NCI-H1930 (cell line): Measurements from ENCODE around the gene SSR4.
"Not testable (repeated sequence)": the region's sequence is repeated elsewhere in the genome, so short reads cannot be mapped to it uniquely, and the experiment has no call there.

Experiments
- DNase-seq, 2 experiments: peaks; one replicate each; lab custom pipeline; 2025; lab: John Stamatoyannopoulos, UW

SSR4 gene

DNA sequence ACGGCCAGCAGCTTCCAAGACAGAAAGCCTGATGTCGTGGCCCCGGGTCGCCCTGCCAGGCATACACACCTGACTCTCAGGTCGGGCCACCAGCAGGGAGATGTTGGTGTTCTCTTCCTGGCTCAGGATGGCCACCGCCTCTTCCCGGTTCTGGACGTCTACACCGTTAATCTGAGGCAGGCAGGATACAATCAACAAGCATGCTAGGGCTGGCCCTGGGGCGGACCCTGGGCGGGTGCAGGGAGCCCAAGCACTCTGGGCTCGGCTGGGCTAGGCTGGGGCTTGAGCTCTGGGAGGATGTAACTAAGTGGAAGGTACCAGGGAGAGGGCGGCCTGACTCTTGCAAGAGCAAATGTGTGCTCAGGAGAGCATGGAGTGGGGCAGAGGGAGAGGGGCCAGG, 11.0 kb downstream of the SSR4 start:
- no peak for DNase-seq

- no peak for DNase-seq
Observed at GRCh38 chrX:153806999-153807575, 12.6 kb downstream of the SSR4 start.

- DNase-seq: no peak
Observed at GRCh38 chrX:153807976-153808375, 13.5 kb downstream of the SSR4 start.

DNA sequence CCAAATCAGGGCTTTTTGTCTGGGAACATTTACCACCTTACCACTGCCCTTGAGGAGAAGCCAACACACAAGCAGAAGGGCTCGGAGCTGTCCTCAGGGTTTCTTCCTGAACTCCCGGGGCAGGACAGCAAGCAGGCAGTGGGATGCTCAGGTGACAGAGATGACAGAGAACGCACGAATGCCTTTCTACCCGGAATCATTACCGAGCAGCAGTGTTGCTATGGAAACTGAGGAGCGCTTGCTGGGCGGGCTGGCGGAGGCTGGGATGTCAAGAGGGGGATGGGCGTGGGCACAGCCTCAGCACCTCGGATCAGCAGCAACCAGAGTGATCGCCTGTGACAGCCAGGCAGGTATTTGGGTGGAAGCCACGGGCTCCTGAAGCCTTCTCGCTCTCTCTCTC, 17.8 kb downstream of the SSR4 start:
- DNase-seq: no peak

- DNase-seq: no peak
Observed at GRCh38 chrX:153813161-153813560, 18.7 kb downstream of the SSR4 start.

- no peak for DNase-seq
Observed at GRCh38 chrX:153814591-153815315, 20.3 kb downstream of the SSR4 start.

DNA sequence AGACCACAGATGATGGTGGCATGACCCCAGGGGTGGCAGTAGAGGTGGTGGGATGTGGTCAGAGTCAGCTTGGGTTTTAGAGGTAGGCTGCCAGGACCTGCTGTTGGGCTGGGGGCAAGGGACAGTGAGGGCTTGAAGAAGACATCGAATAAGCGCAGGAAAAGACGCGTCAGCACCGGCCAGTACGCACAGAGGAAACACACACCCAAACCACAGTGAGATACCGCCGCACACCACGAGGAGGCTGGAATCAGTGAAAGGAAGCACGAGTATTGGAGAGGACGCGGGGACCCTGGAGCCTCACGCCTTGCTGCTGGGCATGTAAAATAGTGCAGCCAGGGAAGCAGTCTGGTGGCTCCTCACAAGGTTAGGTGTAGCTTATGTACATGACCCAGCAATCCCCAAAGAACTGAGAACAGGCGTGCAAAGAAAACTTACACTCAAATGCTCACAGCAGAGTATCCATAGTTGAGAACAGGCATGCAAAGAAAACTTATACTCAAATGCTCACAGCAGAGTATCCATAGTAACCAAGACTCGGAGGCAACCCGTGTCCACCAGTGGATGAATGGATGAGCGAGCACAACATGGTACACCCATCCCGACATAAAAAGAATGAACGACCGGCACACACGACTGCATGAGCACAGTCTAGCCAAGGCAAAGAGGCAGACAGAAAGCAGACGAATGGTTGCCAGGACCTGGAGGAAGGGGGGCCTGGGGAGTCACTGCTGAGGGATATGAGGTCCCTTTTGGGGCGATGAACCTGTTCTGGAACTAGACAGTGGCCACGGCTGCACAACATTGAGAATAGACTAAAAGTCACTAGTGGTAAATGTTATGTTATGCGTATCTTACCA, 22.6 kb downstream of the SSR4 start:
- no peak for DNase-seq

- DNase-seq: not testable (repeated sequence)
Observed at GRCh38 chrX:153818064-153818463, 23.6 kb downstream of the SSR4 start.

- peak; percentile 9 to 40 for DNase-seq
Observed at GRCh38 chrX:153818571-153819383, 24.3 kb downstream of the SSR4 start.

DNA sequence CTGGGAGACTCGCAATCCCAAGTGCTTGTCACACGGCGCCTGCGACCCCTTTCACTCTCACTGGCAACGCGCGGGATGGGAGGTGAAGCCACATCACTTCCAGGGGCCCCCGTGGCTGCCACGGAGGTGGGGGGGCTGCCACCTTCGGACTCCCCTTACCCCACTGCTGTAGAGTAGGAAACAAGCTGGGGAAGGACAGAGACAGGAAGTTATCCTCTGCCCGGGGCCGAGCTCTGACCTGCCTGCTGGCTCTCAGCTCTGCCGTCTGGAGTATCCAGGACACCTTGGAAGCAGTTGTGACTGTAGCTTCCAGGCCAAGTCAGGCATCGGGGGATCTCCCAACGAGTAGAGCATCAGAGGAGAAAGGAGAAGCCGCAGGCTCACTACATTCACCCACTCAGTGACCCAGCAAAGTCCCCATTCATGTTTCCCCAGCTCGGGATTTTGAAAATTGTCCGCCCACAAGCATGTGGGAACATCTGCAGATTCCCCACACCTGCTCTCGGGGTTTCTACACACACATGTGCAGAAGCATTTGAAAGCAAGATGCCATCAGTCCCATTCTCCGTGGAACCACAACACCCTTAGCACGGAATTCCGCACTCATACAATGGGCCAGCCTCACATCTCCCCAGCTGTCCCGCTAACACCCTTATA, 25.0 kb downstream of the SSR4 start:
- DNase-seq: no peak

DNA sequence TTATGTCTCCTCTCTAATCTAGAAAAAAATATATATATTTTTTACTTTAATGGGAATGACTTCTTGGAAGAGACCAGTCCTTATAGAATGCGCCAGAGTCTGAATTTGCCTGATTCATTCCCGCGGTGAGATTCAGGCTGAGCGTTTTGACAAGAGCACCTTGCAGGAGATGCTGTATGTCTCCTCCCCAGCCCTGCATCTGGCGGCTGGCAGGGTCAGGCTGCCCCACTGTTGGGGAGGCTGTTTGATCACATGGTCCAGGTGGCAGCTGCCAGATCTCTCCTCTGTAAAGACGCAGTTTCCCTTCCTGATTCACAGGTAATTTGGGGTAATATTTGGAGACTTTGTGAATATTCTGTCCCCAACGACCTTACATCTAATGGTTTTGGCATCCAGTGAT, 26.1 kb downstream of the SSR4 start:
- no peak for DNase-seq

DNA sequence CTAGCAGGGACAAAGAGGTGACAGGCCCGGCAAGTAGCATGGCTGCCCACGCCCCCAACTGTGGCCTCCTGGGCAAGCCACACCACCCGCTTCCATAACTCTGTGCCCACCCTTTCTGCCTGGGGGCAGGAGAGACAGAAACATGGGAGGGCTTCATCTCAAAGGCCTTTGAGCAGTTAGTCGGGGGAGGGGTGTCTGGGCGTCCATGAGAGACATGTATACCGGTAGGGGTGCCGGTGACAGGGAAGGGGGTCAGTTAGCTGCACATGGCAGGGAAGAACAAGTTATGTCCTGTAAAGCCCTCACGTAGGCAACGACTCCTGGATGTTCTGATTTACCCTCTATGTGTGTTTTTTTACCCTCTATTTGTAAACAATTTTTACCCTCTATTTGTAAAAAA, 26.6 kb downstream of the SSR4 start:
- no peak for DNase-seq

DNA sequence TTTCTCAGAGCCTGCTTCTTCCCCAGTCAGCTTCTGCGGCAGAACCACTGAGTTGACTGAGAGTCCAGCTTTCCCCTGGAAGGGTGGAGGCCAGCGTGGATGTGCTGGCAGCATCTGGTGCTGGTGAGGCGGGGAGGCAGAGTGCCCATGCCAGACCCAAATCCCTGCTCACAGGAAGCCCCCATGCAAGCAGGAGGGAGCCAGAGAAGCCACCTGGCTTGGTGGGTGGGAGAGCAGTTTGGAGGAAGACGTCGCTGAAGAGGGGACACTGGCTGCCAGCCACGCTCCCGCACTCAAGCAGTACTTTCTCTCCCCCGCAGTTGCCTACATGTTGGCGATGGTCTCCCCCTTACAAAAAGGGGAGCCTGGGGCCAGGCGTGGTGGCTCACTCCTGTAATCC, 29.9 kb downstream of the SSR4 start:
- no peak for DNase-seq

- DNase-seq: no peak
Observed at GRCh38 chrX:153825042-153825441, 30.6 kb downstream of the SSR4 start.

DNA sequence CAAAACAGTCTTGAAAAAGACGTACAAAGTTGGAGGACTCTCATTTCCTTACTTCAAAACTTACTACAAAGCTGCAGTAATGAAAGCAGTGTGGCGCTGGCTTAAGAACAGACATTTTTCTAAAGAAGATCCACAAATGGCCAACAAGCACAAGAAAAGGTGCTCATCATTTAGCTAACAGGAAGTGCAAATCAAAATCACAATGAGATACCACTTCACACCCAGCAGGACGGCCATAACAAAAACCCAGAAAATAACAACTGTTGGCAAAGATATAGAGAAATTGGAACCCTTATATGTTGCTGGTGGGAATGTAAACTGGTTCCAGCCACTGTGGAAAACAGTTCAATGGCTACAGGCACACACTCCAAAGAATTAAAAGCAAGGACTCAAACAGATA, 32.5 kb downstream of the SSR4 start:
- DNase-seq: no peak

DNA sequence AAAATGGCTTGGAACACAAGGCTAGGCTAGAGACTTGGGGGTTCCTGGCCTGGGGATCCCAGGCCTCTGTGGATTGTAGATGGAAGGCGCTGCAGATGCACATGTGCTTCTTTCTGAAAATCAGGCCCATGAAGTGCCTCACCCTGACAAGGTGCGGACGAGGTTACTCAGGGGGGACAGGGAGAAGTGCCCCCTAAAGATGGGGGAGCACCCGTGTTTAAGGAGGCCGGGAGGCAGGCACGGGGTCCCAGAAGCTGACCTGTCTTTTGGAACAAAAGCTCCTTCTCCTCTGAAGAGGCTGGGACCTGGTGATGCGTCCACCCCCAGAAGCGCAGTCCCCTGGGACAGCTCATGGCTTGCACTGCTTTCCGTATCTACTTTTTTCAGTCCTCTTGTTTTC, 33.4 kb downstream of the SSR4 start:
- DNase-seq: no peak

GRCh38 chrX:153828308-153828707, 33.8 kb downstream of the SSR4 start:
- DNase-seq: no peak

GRCh38 chrX:153828723-153829548, 34.5 kb downstream of the SSR4 start:
- DNase-seq: no peak

- DNase-seq: no peak
Observed at GRCh38 chrX:153829549-153829798, 35.0 kb downstream of the SSR4 start.

- DNase-seq: peak in 1 of 2 experiments; percentile 34
Observed at GRCh38 chrX:153829799-153830639, 35.6 kb downstream of the SSR4 start, which contains the start of gene PDZD4. Gene PDZD4, minus strand, starts transcription at chrX:153830544. Its CDS starts 246 bp downstream, at chrX:153830298.
